Panc1 (cell line): Measurements from ENCODE around the gene ASB16. TPM values are rescaled to one million over a fixed set of nuclear protein-coding genes. Genes with fewer than 3 reads are reported as not detected.
A peak's percentile ranks its signal among the peaks of the same experiment; 100 is the strongest.

Source experiments
- ATAC-seq: fragments of 200-7000 bp; cut with Tn5 transposase; 2 replicates; pipeline ENCODE4 v1.9.1; 2020; ENCODE audit warnings: mild to moderate bottlenecking, moderate library complexity
- BruUV-seq: library from RNA; stranded (reverse); fragments of 400-500 nt; replicated peaks from 2 replicates; lab custom pipeline; 2021; lab: Mats Ljungman, UMichigan
- CTCF ChIA-PET: fragments of 300-600 bp; sonication (Branson Sonifier 250); formaldehyde crosslinking; loops from one replicate; lab custom pipeline; 2022; ENCODE audit warnings: antibody characterized with exemption; lab: Charles Lee
- POLR2A ChIA-PET: fragments of 300-600 bp; sonication (Branson Sonifier 250); formaldehyde crosslinking; loops from one replicate; lab custom pipeline; 2022; ENCODE audit warnings: antibody characterized with exemption; lab: Charles Lee
- DNase-seq: peaks from one replicate; pipeline ENCODE4 v3.0.0-alpha.2; 2010; ENCODE audit warnings: low read depth, low spot score
- H3K27ac ChIP-seq: 2 replicates; pipeline ENCODE4 v1.5.1; 2011; ENCODE audit warnings: mild to moderate bottlenecking, low read length, inconsistent platforms
- H3K27me3 ChIP-seq: fragments of 200-500 bp; sonication (Bioruptor generic); 2 replicates; pipeline ENCODE4 v1.6.0; 2014; ENCODE audit warnings: low read length, inconsistent platforms; ENCODE audit not compliant: control insufficient read depth, insufficient read depth
- H3K36me3 ChIP-seq: fragments of 200-500 bp; sonication (Bioruptor generic); 2 replicates; pipeline ENCODE4 v1.5.1; 2014; ENCODE audit warnings: inconsistent platforms, mild to moderate bottlenecking, low read length, moderate library complexity; ENCODE audit not compliant: control insufficient read depth, insufficient read depth
- H3K4me1 ChIP-seq: 2 replicates; pipeline ENCODE4 v1.5.1; 2011; ENCODE audit warnings: inconsistent platforms, mild to moderate bottlenecking, low read length, moderate library complexity; ENCODE audit not compliant: control insufficient read depth, insufficient read depth
- H3K4me3 ChIP-seq, 2 experiments: 2 replicates each; pipeline ENCODE4 v1.5.1; 2011 to 2012; ENCODE audit warnings: low read depth in 2 of 2, low read length in 2 of 2, mild to moderate bottlenecking in 2 of 2, inconsistent platforms in 1 of 2, moderate library complexity in 1 of 2
- H3K9me3 ChIP-seq: fragments of 200-500 bp; sonication (Bioruptor generic); 2 replicates; pipeline ENCODE4 v1.5.1; 2014; ENCODE audit warnings: low read depth, mild to moderate bottlenecking, inconsistent platforms, low read length, moderate library complexity; ENCODE audit not compliant: control insufficient read depth, insufficient read depth
- POLR2AphosphoS5 ChIP-seq: IDR thresholded peaks from 2 replicates; pipeline ENCODE4 v1.6.1; 2012; ENCODE audit warnings: mild to moderate bottlenecking, low read depth, low read length, moderate library complexity
- SIN3A ChIP-seq: IDR thresholded peaks from 2 replicates; pipeline ENCODE4 v1.6.1; 2012; ENCODE audit warnings: low read depth, mild to moderate bottlenecking, low read length, moderate library complexity, borderline replicate concordance; ENCODE audit not compliant: insufficient read depth
- TCF7L2 ChIP-seq: IDR thresholded peaks from 2 replicates; pipeline ENCODE4 v1.6.1; 2011; ENCODE audit warnings: mild to moderate bottlenecking, low read depth, low read length, inconsistent platforms
- in situ Hi-C: cut with HindIII; loops from 2 replicates; pipeline ENCODE4 v1.10.0; 2016; ENCODE audit warnings: low sequenced_read_pairs, low pct_unique_long_range_greater_than_20kb
- intact Hi-C: fragments of 100-400 bp; cut with micrococcal nuclease; formaldehyde crosslinking; loops from one replicate; pipeline ENCODE4 v1.10.0; 2022; ENCODE audit not compliant: unreplicated experiment
- total RNA-seq: library from RNA; stranded (reverse); gene quantifications from one replicate; pipeline ENCODE4 v1.2.1, GENCODE V29; 2021; ENCODE audit not compliant: unreplicated experiment
- TF ChIP-seq, protein P1 (sequence below), 2 experiments: IDR thresholded peaks; 2 replicates each; pipeline ENCODE4 v1.6.1; 2011 to 2012; ENCODE audit warnings: low read depth in 2 of 2, control low read depth in 1 of 2, low read length in 1 of 2, mild to moderate bottlenecking in 1 of 2, moderate library complexity in 1 of 2; ENCODE audit not compliant: insufficient read depth in 1 of 2
- TF ChIP-seq, protein P2 (sequence below): fragments of 450-650 bp; IDR thresholded peaks from 2 replicates; pipeline ENCODE4 v1.5.1; 2017; ENCODE audit warnings: mild to moderate bottlenecking

The ASB16 gene
- total RNA-seq, 1 experiment from 2014 or later = not detected

- no peak overlapping the region for H3K27ac ChIP-seq
- peaks cover 10% of the 10 kb centered on the region; the same call in 1 of the 2 replicates for H3K36me3 ChIP-seq
These were observed 41.1 kb downstream of the ASB16 start for GRCh38 chr17:44211281-44212265.

DNA sequence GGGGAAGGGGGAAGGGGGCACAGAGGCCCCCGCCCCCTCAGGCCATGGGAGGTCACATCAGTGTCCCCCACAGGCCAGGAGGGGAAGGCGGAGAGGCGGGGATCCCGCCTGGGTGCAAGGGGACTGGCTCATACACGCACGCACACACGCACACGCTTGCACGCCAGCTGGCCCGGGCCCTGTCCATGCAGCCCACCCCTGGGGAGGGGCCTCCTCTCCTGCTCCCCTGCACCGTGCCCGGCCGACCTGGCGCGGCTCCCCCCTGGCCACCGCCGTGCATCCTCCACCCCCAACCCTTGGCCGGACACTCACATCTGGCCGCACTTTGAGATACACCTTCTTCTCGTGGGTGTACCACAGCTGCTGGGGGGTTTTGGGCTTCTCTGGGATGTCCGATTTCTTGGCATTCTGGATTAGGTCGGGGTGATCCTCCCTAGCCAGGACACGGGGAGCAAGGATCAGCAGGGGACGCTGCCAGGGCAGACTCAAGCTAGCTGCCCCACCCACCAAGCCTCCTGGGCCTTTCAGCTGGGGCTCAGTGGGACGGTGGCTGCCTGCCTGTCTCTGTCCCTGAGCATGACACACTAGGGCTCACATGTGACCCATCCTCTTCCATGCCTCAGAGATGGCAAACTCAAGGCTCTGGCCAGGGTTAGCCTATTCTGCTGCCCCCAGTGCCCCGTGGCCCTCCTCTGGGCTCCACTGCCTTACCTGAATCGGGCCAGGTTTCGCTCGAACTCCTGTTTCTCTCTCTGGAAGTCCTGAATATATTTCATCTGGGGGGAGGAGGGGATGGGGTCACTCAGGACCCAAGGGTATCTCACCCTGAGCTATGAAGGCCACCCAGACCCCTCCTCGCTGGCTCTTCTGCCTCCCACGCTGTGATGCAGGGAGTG is 42.3 kb downstream of the ASB16 start:
- peaks cover 13% of the 10 kb centered on the region for H3K4me1 ChIP-seq
- H3K36me3 ChIP-seq = peaks cover 10% of the 10 kb centered on the region
- no peak overlapping the region for H3K4me3 ChIP-seq
- TF ChIP-seq POLR2AphosphoS5 = peak; percentile 47
- TF ChIP-seq, protein P1, sequence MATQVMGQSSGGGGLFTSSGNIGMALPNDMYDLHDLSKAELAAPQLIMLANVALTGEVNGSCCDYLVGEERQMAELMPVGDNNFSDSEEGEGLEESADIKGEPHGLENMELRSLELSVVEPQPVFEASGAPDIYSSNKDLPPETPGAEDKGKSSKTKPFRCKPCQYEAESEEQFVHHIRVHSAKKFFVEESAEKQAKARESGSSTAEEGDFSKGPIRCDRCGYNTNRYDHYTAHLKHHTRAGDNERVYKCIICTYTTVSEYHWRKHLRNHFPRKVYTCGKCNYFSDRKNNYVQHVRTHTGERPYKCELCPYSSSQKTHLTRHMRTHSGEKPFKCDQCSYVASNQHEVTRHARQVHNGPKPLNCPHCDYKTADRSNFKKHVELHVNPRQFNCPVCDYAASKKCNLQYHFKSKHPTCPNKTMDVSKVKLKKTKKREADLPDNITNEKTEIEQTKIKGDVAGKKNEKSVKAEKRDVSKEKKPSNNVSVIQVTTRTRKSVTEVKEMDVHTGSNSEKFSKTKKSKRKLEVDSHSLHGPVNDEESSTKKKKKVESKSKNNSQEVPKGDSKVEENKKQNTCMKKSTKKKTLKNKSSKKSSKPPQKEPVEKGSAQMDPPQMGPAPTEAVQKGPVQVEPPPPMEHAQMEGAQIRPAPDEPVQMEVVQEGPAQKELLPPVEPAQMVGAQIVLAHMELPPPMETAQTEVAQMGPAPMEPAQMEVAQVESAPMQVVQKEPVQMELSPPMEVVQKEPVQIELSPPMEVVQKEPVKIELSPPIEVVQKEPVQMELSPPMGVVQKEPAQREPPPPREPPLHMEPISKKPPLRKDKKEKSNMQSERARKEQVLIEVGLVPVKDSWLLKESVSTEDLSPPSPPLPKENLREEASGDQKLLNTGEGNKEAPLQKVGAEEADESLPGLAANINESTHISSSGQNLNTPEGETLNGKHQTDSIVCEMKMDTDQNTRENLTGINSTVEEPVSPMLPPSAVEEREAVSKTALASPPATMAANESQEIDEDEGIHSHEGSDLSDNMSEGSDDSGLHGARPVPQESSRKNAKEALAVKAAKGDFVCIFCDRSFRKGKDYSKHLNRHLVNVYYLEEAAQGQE (IDR thresholded peaks at IDR 0.05; ENCODE audit: insufficient read depth in 1 of 2, low read depth in 2 of 2, low read length in 1 of 2) = no peak
- no peak overlapping the region for H3K27ac ChIP-seq
- peak; percentile 44 for ATAC-seq
- H3K27me3 ChIP-seq = no peaks in the 10 kb centered on the region
- ChIA-PET POLR2A (no interaction called here), CTCF (interaction anchor here (0.7 kb wide), 1 partner anchor 9 kb away, joined by 4 read pairs; no protein-coding TSS in a partner anchor)
- H3K9me3 ChIP-seq = no peaks in the 10 kb centered on the region
- DNase-seq = no peak
- in situ Hi-C loops (no loop called here), intact Hi-C loops (no loop called here)
- no TSS peak for BruUV-seq

More at GRCh38 chr17:44211281-44212265, 41.1 kb downstream of the ASB16 start:
- ATAC-seq = peak; percentile 17; the same call in 1 of the 2 replicates
- POLR2A ChIA-PET = no interaction called here
- BruUV-seq = no TSS peak
- Histone ChIP-seq H3K4me3 (no peak overlapping the region), H3K4me1 (peaks cover 5% of the 10 kb centered on the region), H3K27me3 (no peaks in the 10 kb centered on the region), H3K9me3 (no peaks in the 10 kb centered on the region)
- CTCF ChIA-PET = interaction anchor here (0.7 kb wide), 1 partner anchor 10 kb away, joined by 4 read pairs; no protein-coding TSS in a partner anchor
- intact Hi-C loops (no loop called here), in situ Hi-C loops (no loop called here)
- no peak for DNase-seq
- TF ChIP-seq POLR2AphosphoS5 (no peak), SIN3A (no peak), TCF7L2 (no peak)
- TF ChIP-seq, protein P2, sequence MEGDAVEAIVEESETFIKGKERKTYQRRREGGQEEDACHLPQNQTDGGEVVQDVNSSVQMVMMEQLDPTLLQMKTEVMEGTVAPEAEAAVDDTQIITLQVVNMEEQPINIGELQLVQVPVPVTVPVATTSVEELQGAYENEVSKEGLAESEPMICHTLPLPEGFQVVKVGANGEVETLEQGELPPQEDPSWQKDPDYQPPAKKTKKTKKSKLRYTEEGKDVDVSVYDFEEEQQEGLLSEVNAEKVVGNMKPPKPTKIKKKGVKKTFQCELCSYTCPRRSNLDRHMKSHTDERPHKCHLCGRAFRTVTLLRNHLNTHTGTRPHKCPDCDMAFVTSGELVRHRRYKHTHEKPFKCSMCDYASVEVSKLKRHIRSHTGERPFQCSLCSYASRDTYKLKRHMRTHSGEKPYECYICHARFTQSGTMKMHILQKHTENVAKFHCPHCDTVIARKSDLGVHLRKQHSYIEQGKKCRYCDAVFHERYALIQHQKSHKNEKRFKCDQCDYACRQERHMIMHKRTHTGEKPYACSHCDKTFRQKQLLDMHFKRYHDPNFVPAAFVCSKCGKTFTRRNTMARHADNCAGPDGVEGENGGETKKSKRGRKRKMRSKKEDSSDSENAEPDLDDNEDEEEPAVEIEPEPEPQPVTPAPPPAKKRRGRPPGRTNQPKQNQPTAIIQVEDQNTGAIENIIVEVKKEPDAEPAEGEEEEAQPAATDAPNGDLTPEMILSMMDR = no peak
- TF ChIP-seq, protein P1 (IDR thresholded peaks at IDR 0.05; ENCODE audit: insufficient read depth in 1 of 2, low read depth in 2 of 2, low read length in 1 of 2) = no peak
